Activated naive CD4-positive, alpha-beta T cell treated with anti-CD3 and anti-CD28 coated beads, Interleukin-2, amount 10 ng/mL, durations not matched to agents 7 days and 5 days (primary cell): ENCODE results near the gene SPIRE2.
"Not testable (repeated sequence)": the region's sequence is repeated elsewhere in the genome, so short reads cannot be mapped to it uniquely, and the experiment has no call there.

Source experiments
- CTCF ChIA-PET: fragments of 350-600 bp; sonication (Branson Sonifier 250); formaldehyde crosslinking; loops from one replicate; lab custom pipeline; 2021; ENCODE audit warnings: antibody characterized with exemption; lab: Charles Lee
- DNase-seq: peaks from one replicate; pipeline ENCODE4 v3.0.0-alpha.2; 2020
- H3K27ac Mint-ChIP-seq: one replicate; pipeline ENCODE4 v1.8.0; 2021; ENCODE audit warnings: mild to moderate bottlenecking, moderate library complexity, mixed read lengths
- H3K27me3 Mint-ChIP-seq: one replicate; pipeline ENCODE4 v1.8.0; 2021; ENCODE audit warnings: mild to moderate bottlenecking, mixed read lengths
- H3K36me3 Mint-ChIP-seq: one replicate; pipeline ENCODE4 v1.8.0; 2021; ENCODE audit warnings: mixed read lengths
- H3K4me1 Mint-ChIP-seq: one replicate; pipeline ENCODE4 v1.8.0; 2021; ENCODE audit warnings: mixed read lengths
- H3K4me3 Mint-ChIP-seq: one replicate; pipeline ENCODE4 v1.8.0; 2021; ENCODE audit warnings: mild to moderate bottlenecking, moderate library complexity, mixed read lengths
- H3K9me3 Mint-ChIP-seq: one replicate; pipeline ENCODE4 v1.8.0; 2021; ENCODE audit warnings: mixed read lengths

The SPIRE2 gene

GRCh38 chr16:89859615-89860007 lies 31.3 kb downstream of the SPIRE2 start:
- CTCF ChIA-PET, result interaction anchor here (0.7 to 4.5 kb wide), 20 partner anchors 8 to 158 kb away, joined by 3 to 63 read pairs (median 6); partner anchors contain the start of genes FANCA, SPATA2L and TCF25
- H3K9me3 Mint-ChIP-seq, result no peaks in the 10 kb centered on the region
- peaks cover 25% of the 10 kb centered on the region for H3K27me3 Mint-ChIP-seq
- H3K4me3 Mint-ChIP-seq, result no peak overlapping the region
- no peak overlapping the region for H3K27ac Mint-ChIP-seq
- DNase-seq, result no peak
- no peaks in the 10 kb centered on the region for H3K36me3 Mint-ChIP-seq
- peaks cover 36% of the 10 kb centered on the region for H3K4me1 Mint-ChIP-seq

DNA sequence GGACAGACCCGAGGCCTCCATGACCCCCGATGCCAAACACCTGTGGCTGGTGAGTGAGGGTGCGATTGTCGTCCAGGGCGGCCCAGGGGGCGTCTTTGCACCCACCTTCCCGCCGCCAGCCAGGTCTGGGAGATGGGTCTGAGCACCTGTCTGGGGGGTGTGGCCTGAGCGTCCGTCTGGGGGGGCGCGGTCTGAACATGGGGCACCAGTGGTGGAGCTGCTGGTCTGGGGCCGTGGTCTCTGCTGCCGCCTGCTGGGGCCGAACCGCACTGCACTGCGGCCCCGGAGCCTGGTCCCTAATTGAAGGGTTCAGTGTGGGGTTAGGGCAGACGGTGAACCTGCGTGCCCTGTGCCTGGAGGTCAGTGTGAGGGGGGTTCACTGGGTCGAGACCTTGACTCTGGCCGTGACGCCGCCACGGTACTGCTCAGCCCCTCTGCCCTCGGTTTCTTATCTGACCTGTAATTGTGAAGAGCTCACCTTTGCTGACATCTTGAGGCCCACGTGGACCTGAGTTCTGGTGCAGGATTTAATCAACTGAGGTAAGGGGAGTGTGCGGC lies 32.6 kb downstream of the SPIRE2 start:
- Mint-ChIP-seq H3K4me1 (peaks cover 46% of the 10 kb centered on the region), H3K27ac (no peak overlapping the region), H3K36me3 (peaks cover 2% of the 10 kb centered on the region), H3K4me3 (no peak overlapping the region), H3K27me3 (peaks cover 25% of the 10 kb centered on the region), H3K9me3 (no peaks in the 10 kb centered on the region)
- peak; percentile 83 for DNase-seq
- CTCF ChIA-PET, result interaction anchor here (0.7 to 4.5 kb wide), 32 partner anchors 10 to 190 kb away, joined by 3 to 63 read pairs (median 4); partner anchors contain the start of genes FANCA, SPATA2L and TCF25

- CTCF ChIA-PET, result interaction anchor here (0.7 to 4.5 kb wide), 27 partner anchors 9 to 191 kb away, joined by 3 to 63 read pairs (median 4); partner anchors contain the start of genes FANCA, SPATA2L and TCF25
- Mint-ChIP-seq H3K4me1 (peaks cover 46% of the 10 kb centered on the region), H3K36me3 (peaks cover 2% of the 10 kb centered on the region), H3K9me3 (no peaks in the 10 kb centered on the region), H3K27me3 (peaks cover 25% of the 10 kb centered on the region), H3K4me3 (no peak overlapping the region), H3K27ac (no peak overlapping the region)
- no peak for DNase-seq
Measured at GRCh38 chr16:89861648-89862047, 33.4 kb downstream of the SPIRE2 start.

DNA sequence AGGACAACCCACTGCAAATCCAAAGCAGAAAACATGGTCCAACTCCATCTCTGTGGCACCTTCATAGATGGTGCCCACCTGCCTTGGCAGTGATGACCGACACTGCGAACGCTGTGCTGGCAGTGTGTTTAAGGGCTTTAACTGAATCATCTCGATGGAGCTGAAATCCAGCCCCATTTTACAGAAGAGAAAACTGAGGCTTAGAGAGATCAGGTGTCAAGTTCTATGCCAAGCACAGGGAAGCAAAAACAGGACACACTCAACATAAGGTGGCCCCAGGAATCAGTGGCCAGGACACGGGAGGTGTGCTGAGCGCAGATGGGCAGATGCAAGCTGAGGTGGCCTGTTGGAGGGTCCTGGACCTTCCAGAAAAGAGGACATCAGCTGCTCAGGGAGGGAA lies 34.5 kb downstream of the SPIRE2 start:
- Mint-ChIP-seq H3K36me3 (peaks cover 2% of the 10 kb centered on the region), H3K9me3 (peaks cover 3% of the 10 kb centered on the region), H3K4me1 (peaks cover 46% of the 10 kb centered on the region), H3K4me3 (peak overlapping the region; percentile 65), H3K27ac (peak overlapping the region; percentile 93), H3K27me3 (peaks cover 21% of the 10 kb centered on the region)
- CTCF ChIA-PET, result interaction anchor here (1.2 to 4.5 kb wide), 9 partner anchors 10 to 163 kb away, joined by 3 to 63 read pairs (median 5); partner anchors contain the start of gene TCF25
- no peak for DNase-seq

GRCh38 chr16:89863741-89864526 lies 35.7 kb downstream of the SPIRE2 start:
- Mint-ChIP-seq H3K27me3 (peaks cover 16% of the 10 kb centered on the region), H3K27ac (peak overlapping the region; percentile 93), H3K36me3 (peaks cover 3% of the 10 kb centered on the region), H3K9me3 (peaks cover 8% of the 10 kb centered on the region), H3K4me1 (peaks cover 46% of the 10 kb centered on the region), H3K4me3 (peak overlapping the region; percentile 65)
- CTCF ChIA-PET, result interaction anchor here (0.8 to 4.5 kb wide), 11 partner anchors 9 to 164 kb away, joined by 3 to 63 read pairs (median 4); partner anchors contain the start of gene TCF25
- peak; percentile 68 for DNase-seq

- Mint-ChIP-seq H3K4me3 (peak overlapping the region; percentile 37), H3K27ac (peak overlapping the region; percentile 93), H3K27me3 (peaks cover 16% of the 10 kb centered on the region), H3K36me3 (peaks cover 7% of the 10 kb centered on the region), H3K9me3 (peaks cover 8% of the 10 kb centered on the region), H3K4me1 (peaks cover 46% of the 10 kb centered on the region)
- CTCF ChIA-PET, result interaction anchor here (0.8 to 2.5 kb wide), 7 partner anchors 8 to 164 kb away, joined by 3 to 14 read pairs (median 4); partner anchors contain the start of gene TCF25
- no peak for DNase-seq
Measured at GRCh38 chr16:89864527-89864820, 36.2 kb downstream of the SPIRE2 start.

- Mint-ChIP-seq H3K9me3 (peaks cover 8% of the 10 kb centered on the region), H3K4me1 (peaks cover 37% of the 10 kb centered on the region), H3K27ac (no peak overlapping the region), H3K27me3 (no peaks in the 10 kb centered on the region), H3K36me3 (peaks cover 7% of the 10 kb centered on the region), H3K4me3 (no peak overlapping the region)
- no peak for DNase-seq
- CTCF ChIA-PET, result no interaction called here
Measured at GRCh38 chr16:89867918-89868317, 39.6 kb downstream of the SPIRE2 start.

DNA sequence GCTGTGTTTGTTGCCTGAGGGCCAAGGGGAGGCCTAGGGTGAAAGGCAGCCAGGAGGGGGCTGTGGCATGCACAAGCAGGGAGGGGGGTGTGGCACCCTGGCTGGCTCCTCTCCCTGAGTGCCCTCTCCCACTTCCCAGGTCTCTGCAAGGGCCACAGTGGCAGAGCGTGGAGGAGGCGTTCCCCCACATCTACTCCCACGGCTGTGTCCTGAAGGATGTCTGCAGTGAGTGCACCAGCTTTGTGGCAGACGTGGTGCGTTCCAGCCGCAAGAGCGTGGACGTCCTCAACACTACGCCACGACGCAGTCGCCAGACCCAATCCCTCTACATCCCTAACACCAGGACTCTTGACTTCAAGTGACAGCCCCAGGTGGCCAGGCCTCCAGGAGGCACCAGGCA lies 41.6 kb downstream of the SPIRE2 start:
- CTCF ChIA-PET, result no interaction called here
- H3K9me3 Mint-ChIP-seq, result peaks cover 10% of the 10 kb centered on the region
- no peak for DNase-seq

GRCh38 chr16:89870440-89870839 lies 42.2 kb downstream of the SPIRE2 start:
- Mint-ChIP-seq H3K4me3 (no peak overlapping the region), H3K36me3 (peaks cover 19% of the 10 kb centered on the region), H3K27ac (peak overlapping the region; percentile 45), H3K27me3 (no peaks in the 10 kb centered on the region), H3K9me3 (peaks cover 14% of the 10 kb centered on the region), H3K4me1 (peaks cover 22% of the 10 kb centered on the region)
- CTCF ChIA-PET, result interaction anchor here (1.4 kb wide), 1 partner anchor 11 kb away, joined by 4 read pairs; no protein-coding TSS in a partner anchor
- DNase-seq, result no peak

More for the DNA sequence above, 41.6 kb downstream of the SPIRE2 start:
- peaks cover 17% of the 10 kb centered on the region for H3K36me3 Mint-ChIP-seq
- no peak overlapping the region for H3K4me3 Mint-ChIP-seq
- H3K27me3 Mint-ChIP-seq, result no peaks in the 10 kb centered on the region
- H3K4me1 Mint-ChIP-seq, result peaks cover 23% of the 10 kb centered on the region
- no peak overlapping the region for H3K27ac Mint-ChIP-seq

DNA sequence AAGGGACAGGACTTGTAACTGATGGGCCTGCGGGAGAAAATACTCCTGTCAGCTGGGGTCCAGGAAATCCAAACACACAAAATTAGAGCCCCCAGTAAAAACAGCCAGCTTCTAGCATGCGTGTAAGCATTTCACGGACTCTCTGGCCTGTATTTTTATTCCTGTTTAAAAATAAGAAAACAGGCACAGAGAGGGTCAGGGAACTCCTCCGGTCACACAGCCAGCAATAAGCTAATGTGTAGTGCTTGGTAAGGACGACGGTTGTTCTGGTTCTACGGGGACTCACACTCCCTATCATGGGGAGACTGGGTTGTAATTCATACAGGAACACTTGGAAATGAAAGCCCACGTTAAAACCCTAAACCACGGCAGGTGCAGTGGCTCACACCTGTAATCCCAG lies 43.6 kb downstream of the SPIRE2 start:
- no peak for DNase-seq
- Mint-ChIP-seq H3K4me1 (peaks cover 21% of the 10 kb centered on the region), H3K36me3 (peaks cover 24% of the 10 kb centered on the region), H3K27ac (peak overlapping the region; percentile 11), H3K9me3 (peaks cover 14% of the 10 kb centered on the region), H3K27me3 (no peaks in the 10 kb centered on the region), H3K4me3 (peak overlapping the region; percentile 89)
- CTCF ChIA-PET, result interaction anchor here (2.2 to 2.4 kb wide), 2 partner anchors 8 to 11 kb away, joined by 11 to 12 read pairs; no protein-coding TSS in a partner anchor

DNA sequence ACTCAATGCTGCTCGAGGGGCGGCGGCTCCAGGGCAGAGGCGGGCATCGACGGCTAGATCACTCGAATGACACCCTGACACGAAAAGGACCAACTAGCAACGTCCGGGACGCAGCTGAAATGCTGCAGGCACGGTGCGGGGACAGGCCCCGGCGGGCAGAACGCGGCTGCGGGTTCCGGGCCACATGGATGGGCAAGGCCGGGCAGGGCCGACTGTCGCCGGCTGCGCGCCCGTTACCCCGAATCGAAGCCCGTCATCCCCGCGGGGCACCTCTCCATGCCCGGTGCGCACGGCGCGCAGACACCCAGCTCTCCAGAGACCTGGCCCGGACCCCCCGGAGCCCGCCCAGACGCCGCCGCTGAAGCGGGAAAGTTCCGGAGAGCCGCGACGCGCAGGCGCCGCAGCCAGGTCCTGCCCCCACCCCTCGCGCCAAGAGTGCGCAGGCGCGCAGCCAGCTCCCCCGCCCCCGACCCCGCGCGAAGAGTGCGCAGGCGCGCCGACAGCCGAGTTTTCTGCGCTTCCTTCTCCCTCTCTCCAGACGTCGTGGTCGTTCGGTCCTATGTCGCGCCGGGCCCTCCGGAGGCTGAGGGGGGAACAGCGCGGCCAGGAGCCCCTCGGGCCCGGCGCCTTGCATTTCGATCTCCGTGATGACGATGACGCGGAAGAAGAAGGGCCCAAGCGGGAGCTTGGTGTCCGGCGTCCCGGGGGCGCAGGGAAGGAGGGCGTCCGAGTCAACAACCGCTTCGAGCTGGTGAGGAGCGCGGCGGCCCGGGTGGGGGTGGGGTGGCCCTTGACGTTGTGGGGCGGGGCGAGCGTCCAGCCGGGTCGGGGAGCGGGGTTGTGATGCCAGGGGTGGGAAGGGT lies 45.1 kb downstream of the SPIRE2 start, which contains the start of gene TCF25:
TCF25 (plus strand) TSS at position 484 of the 863 bp plus-strand sequence; CDS start at position 560, 76 bp downstream.
- Mint-ChIP-seq H3K27ac (peak within 1 kb of the TSS; percentile 99), H3K27me3 (no peaks in the 10 kb centered on the region), H3K4me1 (peaks cover 21% of the 10 kb centered on the region)

DNA sequence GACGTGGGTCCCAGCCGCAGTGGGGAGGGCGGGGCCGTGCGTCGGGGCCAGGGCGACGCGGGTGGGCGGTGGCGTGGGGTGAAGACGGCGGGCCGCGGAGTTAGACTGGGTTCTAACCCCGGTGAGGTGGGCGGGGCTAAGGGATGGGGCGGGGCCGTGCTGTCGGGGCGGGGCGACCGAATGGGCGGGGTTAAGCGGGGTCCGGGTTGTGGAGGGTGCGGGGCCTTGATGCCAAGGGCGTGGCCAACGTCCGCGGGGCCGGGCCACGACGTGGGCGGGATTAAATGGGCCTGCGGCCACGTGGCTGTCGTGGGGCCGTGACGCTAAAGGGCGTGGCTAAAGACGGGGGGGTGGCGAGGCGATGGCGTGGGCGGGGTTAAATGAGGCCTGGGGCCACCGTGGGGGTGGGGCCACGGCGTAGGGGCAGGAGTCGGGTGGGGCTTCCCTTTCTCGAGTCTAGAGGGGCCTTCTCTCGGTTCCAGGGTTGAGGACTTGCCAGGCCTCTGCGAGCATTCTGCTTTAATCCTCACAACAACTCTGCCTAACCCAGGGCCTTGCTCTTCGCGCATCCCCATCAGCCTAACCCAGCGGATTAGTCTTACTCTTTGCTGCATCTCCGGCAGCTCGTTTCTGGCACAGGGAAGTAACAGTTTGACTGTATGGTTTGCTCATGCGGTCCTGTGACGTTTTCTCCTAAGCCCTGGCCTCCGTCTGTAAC lies 45.9 kb downstream of the SPIRE2 start:
- CTCF ChIA-PET, result interaction anchor here (2.2 to 2.4 kb wide), 2 partner anchors 10 to 14 kb away, joined by 11 to 12 read pairs; no protein-coding TSS in a partner anchor
- Mint-ChIP-seq H3K9me3 (peaks cover 9% of the 10 kb centered on the region), H3K27ac (peak overlapping the region; percentile 99), H3K4me1 (peaks cover 24% of the 10 kb centered on the region), H3K27me3 (no peaks in the 10 kb centered on the region), H3K36me3 (peaks cover 36% of the 10 kb centered on the region), H3K4me3 (peak overlapping the region; percentile 89)
- peak; percentile 91 for DNase-seq

More for the DNA sequence above, 45.1 kb downstream of the SPIRE2 start, which contains the start of gene TCF25:
- CTCF ChIA-PET, result interaction anchor here (0.9 to 2.4 kb wide), 4 partner anchors 9 to 112 kb away, joined by 4 to 12 read pairs (median 8); no protein-coding TSS in a partner anchor
- peak within 1 kb of the TSS; percentile 89 for H3K4me3 Mint-ChIP-seq
- DNase-seq, result peak; percentile 86
- H3K36me3 Mint-ChIP-seq, result peaks cover 33% of the 10 kb centered on the region
- peaks cover 9% of the 10 kb centered on the region for H3K9me3 Mint-ChIP-seq

- CTCF ChIA-PET, H3K27ac Mint-ChIP-seq, H3K27me3 Mint-ChIP-seq, H3K9me3 Mint-ChIP-seq, H3K4me3 Mint-ChIP-seq, DNase-seq: not testable (repeated sequence)
- H3K4me1 Mint-ChIP-seq, result peaks cover 15% of the 10 kb centered on the region
- peaks cover 54% of the 10 kb centered on the region for H3K36me3 Mint-ChIP-seq
Measured at GRCh38 chr16:89879123-89879522, 50.8 kb downstream of the SPIRE2 start.
